ENCODE measurements around the gene PERM1.
A peak's percentile ranks its signal among the peaks of the same experiment; 100 is the strongest.
"Not testable (repeated sequence)": the region's sequence is repeated elsewhere in the genome, so short reads cannot be mapped to it uniquely, and the experiment has no call there.

PERM1 gene

GRCh38 chr1:1017397-1018320 lies 35.8 kb upstream of the PERM1 start:
- not testable (repeated sequence) for DNase-seq (ENCODE audit: low read depth in 2 of 2)

- no peak for DNase-seq (ENCODE audit: low read depth in 2 of 2)
These were observed 33.1 kb upstream of the PERM1 start for GRCh38 chr1:1014799-1015681.

DNA sequence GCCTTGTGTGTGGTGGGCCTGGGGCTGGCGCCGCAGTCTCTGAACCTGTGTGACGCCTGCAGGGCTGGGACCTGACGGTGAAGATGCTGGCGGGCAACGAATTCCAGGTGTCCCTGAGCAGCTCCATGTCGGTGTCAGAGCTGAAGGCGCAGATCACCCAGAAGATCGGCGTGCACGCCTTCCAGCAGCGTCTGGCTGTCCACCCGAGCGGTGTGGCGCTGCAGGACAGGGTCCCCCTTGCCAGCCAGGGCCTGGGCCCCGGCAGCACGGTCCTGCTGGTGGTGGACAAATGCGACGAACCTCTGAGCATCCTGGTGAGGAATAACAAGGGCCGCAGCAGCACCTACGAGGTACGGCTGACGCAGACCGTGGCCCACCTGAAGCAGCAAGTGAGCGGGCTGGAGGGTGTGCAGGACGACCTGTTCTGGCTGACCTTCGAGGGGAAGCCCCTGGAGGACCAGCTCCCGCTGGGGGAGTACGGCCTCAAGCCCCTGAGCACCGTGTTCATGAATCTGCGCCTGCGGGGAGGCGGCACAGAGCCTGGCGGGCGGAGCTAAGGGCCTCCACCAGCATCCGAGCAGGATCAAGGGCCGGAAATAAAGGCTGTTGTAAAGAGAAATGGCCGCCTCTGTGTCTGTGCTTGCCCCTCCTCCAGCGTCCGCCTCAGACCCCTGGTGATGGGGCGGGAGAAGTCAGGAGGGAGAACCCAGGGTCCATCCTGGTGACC lies 32.2 kb upstream of the PERM1 start:
- DNase-seq (ENCODE audit: low read depth in 2 of 2): no peak

- peak; percentile 48 to 53 for DNase-seq (ENCODE audit: low read depth in 2 of 2)
These were observed 31.4 kb upstream of the PERM1 start, which contains the start of gene ISG15 for GRCh38 chr1:1013105-1013921. Gene ISG15, plus strand, starts transcription at chr1:1013497. Its CDS starts 77 bp downstream, at chr1:1013574.

- not testable (repeated sequence) for DNase-seq (ENCODE audit: low read depth in 2 of 2)
These were observed 30.8 kb upstream of the PERM1 start for GRCh38 chr1:1012736-1013104.

DNA sequence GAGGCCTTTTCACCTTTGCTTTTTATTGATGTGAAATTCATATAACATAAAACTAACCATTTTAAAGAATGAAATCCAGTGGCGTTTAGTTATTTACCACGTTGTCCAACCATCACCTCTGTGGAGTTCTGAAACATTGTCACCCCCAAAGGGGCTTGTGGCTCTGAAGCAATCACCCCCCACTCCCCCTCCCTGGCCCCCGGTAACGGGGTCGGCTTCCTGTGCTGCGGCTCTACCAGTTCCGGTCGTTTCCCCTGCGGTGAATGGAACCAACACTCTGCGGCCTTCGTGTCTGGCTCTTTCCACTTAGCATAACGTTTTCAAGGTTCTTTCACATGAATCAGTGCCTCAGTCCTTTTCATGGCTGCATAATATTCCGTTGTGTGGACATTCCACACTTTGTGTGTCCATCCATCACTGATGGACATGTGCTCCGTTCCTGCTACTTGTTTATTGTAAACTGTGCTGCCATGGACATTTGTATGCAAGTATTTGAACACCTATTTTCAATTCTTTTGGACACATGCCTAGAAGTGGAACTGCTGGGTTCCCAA lies 29.6 kb upstream of the PERM1 start:
- DNase-seq (ENCODE audit: low read depth in 2 of 2): no peak

DNA sequence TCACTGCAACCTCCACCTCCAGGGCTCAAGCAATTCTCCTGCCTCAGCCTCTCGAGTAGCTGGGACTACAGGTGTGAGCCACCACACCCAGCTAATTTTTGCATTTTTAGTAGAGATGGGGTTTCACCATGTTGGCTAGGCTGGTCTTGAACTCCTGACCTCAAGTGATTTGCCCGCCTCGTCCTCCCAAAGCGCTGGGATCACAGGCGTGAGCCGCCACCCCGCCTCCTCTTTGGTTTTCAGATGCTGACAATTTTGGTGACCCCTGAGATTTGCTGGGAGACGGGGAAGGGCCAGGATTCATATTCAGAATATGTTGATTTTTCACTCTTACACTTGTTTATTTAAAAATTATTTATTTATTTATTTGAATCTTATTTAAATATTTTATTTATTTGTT lies 28.2 kb upstream of the PERM1 start:
- not testable (repeated sequence) for DNase-seq (ENCODE audit: low read depth in 2 of 2)

DNA sequence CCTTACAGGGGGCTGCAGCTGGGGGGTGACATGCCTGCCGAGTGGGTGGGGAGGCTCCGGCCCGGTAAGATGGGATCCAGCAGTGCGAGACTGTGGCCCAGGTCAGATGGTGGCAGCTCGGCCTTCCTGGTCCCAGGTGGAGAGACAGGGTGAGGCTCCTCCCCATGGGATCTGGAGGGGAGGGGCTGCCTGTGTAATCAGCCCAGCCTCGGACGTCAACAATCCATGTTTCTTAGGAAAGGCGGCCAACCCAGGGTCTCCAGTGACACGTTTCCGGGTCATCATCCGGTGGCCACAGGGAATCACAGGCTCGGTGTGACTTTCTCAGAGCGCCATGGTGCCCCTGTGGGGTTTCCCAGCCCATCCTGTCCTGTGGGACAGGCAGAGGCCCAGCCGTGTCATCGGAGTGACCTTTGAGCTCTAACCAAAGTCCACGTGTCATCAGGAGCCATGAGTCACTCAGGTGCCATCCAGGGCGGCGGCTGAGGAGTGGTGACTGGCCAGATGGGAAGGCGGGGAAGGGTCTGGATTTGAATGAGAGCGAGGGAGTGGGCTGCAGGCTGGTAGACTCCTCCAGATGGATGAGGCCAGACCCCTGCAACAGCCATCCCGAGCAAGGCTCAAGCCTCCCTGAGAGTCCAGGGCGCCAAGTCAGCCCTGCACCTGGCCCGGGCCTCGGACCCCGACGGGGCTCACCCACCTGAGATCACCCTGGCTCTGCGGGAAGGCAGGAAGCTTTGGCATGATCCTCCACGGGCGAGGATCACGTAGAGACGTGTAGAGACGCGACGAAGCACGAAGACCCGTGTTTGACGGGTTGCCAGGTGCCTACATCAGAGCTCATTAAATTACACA lies 24.6 kb upstream of the PERM1 start:
- DNase-seq (ENCODE audit: low read depth in 2 of 2): no peak

- no peak for DNase-seq (ENCODE audit: low read depth in 2 of 2)
These were observed 23.9 kb upstream of the PERM1 start for GRCh38 chr1:1005774-1006304.

DNA sequence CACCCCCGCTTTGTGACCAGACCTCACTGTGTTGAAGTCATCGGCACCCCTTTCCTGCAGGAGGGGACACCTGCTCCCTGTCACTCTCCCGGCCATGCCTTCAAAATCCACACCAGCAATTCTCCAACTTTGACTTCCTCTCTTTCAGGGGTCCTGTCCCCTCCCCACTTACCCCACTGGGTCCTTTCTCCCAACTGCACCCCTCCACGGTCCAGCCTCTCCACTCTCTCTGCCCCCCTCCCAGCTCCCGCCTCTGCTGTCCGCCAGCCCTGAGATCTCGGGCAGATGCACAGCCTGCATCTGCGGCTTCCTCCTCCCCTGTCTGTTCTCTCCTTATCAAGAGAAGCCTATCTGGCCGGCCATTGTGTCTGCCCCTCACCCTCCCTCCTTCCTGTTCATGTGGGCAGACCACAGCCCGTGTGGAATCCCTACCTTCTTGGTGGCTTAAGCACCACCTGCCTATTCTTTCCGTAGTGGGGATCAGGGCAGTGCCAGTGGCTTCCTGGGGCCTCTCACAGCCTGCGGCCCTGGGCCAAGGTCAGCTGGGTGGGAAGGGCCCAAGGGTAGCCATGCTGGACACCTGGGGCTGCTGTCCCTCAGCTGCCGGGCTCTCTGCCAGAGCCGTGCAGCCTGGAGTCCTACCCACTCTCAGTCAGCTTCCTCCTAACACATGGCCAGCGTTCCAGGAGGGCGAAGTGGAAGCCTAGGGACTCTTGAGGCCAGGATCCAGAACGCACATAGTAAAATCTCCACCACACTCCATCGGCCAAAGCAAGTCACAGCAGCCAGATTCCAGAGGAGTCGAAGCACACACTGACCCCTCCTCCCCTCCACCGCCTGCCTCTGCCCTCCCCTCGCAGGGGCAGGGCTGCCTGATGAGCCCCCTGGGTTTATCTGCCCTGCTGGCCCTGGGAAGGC lies 23.1 kb upstream of the PERM1 start:
- no peak for DNase-seq (ENCODE audit: low read depth in 2 of 2)

DNA sequence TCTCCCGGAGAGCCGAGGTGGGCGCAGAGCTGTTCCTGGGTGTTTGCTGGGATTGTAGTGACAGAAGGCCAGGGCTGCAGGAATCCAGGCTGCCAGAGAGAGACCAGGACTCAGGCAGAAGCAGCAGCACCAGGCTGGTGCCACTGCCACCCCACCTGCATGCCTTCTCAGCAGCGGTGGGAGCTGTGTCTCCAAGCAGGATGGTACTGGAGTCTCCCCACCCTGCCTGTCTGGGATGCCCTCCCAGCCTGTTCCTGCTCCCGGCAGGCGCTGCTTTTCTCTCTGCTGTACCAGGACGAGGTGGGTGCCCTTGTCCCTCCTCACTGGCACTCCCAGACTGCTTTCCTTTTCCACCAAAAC lies 22.5 kb upstream of the PERM1 start:
- DNase-seq (ENCODE audit: low read depth in 2 of 2): no peak

DNA sequence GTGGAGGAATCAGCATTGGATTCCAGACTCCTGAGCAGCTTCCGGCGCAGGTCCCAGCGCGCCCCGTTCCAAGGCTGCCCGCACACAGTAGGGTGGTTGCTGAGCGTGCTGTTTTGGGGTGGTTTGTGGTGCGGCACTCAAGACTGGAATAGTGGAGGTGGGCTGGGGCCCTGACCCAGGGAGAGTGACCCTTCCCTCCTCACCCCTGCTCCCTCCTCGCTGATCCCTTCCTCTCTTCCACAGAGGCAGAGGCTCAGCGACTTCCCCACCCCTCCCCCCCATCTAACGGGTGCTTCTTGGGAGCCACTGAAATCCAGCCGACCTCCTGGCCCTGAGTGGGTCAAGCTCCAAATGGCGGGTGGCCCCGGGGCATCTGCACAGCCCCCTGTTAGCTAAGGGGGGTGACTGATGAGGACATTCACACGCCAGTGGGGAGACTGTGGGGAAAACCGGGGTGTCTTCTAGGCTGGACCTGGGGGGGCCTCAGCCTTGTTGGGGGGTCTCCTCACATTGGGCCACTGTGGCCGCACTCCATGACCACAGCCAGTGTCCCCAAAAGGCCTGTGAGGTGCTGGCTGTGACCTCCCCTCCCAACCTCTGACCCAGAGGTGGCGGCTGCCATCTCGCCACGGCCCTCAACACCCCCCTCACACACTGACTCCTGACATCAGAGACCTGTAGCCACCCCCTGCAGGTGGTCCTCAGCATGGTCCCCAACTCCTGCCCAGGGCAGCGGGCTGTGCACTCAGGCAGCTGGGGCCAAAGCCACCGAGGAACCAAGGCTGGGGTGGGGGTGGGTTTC lies 21.9 kb upstream of the PERM1 start:
- DNase-seq (ENCODE audit: low read depth in 2 of 2): no peak

DNA sequence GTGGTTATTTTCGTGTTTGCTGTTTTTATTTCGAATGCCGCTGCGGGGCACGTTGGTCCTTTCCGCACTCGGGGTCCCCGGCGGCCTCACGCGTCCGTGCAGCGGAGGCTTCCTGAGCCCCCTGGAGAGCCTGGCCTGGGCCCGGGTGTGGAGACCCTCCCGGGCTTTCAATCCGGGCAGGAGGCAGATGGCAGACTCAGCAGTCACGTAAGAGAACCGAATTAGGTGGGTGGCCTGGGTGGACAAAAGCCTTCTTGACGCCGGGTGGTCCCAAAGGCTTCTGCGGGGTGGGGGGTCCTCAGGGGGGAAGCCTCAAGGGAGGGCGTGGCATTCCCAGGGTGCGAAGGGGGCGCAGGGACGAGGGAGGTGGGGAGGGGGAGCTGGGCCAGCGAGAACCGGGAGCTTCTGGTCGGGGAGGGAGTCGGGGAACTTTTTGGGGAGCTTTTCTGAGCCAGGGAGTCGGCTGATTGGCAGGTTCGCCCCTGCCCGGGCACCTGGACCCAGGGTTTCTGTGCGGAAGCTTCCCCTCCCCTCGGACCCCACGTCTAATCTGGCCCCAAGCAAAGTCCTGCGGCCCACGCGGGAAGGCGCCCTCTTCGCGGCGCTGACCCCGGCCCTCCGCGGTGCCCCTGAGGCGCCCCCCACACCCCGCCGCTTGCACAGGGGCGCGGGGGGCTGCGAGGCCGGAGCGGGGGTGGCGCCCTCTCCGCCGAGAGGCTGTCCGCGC lies 19.3 kb upstream of the PERM1 start:
- no peak for DNase-seq (ENCODE audit: low read depth in 2 of 2)

GRCh38 chr1:1000357-1001056 lies 18.6 kb upstream of the PERM1 start:
- DNase-seq (ENCODE audit: low read depth in 2 of 2): peak; percentile 42 to 48

GRCh38 chr1:999725-1000356 lies 17.9 kb upstream of the PERM1 start, which contains the start of gene HES4:
Gene HES4, minus strand, starts transcription at chr1:1000097. Its CDS starts 124 bp downstream, at chr1:999973.
- DNase-seq (ENCODE audit: low read depth in 2 of 2): peak; percentile 67 to 77

All from fibroblast of skin of left biceps (primary cell).